B cell (primary cell): Measurements from ENCODE around the gene GFRA3. TPM values are rescaled to one million over a fixed set of nuclear protein-coding genes. Genes with fewer than 3 reads are reported as not detected.
A peak's percentile ranks its signal among the peaks of the same experiment; 100 is the strongest.

Experiments
- ATAC-seq: fragments of 200-7000 bp; cut with Tn5 transposase; one replicate; pipeline ENCODE4 v1.10.0; 2021; ENCODE audit warnings: low read depth, mild to moderate bottlenecking, moderate number of reproducible peaks, moderate library complexity
- CTCF ChIA-PET: fragments of 350-600 bp; sonication (Branson Sonifier 250); formaldehyde crosslinking; loops from one replicate; lab custom pipeline; 2021; ENCODE audit warnings: antibody characterized with exemption, inconsistent platforms; lab: Charles Lee
- POLR2A ChIA-PET: fragments of 350-600 bp; sonication (Branson Sonifier 250); formaldehyde crosslinking; loops from one replicate; lab custom pipeline; 2021; ENCODE audit warnings: antibody characterized with exemption; lab: Charles Lee
- DNase-seq: peaks from one replicate; pipeline ENCODE4 v3.0.0; 2013
- H2AFZ ChIP-seq: 2 replicates; pipeline ENCODE4 v1.6.1; 2012; ENCODE audit warnings: mild to moderate bottlenecking, low read depth, low read length; ENCODE audit not compliant: insufficient read depth, poor library complexity, severe bottlenecking
- H3K27ac ChIP-seq, 2 donors: 1 replicate in 1 of 2; 2 replicates in 1 of 2; pipeline ENCODE4 v1.5.1; 2012 to 2013; ENCODE audit warnings: low read length in 2 of 2, mild to moderate bottlenecking in 2 of 2, moderate library complexity in 1 of 2
- H3K27me3 ChIP-seq, 4 experiments: fragments of 200-600 bp in 1 of 4; sonication (generic) in 1 of 4; replicated peaks in 1 of 4; 1 replicate in 2 of 4; 2 replicates in 2 of 4; pipeline versions ENCODE4 v1.6.1 to v1.7.0; 2013 to 2016; ENCODE audit warnings: low read length in 3 of 4, mild to moderate bottlenecking in 2 of 4, mixed read lengths in 1 of 4, moderate library complexity in 1 of 4; ENCODE audit not compliant: insufficient read depth in 4 of 4, control insufficient read depth in 3 of 4; ENCODE audit errors: control extremely low read depth in 1 of 4
- H3K36me3 ChIP-seq, 2 experiments: replicated peaks in 1 of 2; 1 replicate in 1 of 2; 2 replicates in 1 of 2; pipeline versions ENCODE4 v1.6.1 to v1.7.1; 2013; ENCODE audit warnings: low read length in 1 of 2; ENCODE audit not compliant: insufficient read depth in 2 of 2, control insufficient read depth in 1 of 2; ENCODE audit errors: control extremely low read depth in 1 of 2, extremely low read depth in 1 of 2
- H3K4me1 ChIP-seq, 2 donors: fragments of 200-600 bp in 1 of 2; sonication (generic) in 1 of 2; 1 replicate in 1 of 2; 2 replicates in 1 of 2; pipeline versions ENCODE4 v1.5.1 to v1.6.1; 2013 to 2017; ENCODE audit warnings: low read length in 2 of 2; ENCODE audit not compliant: control insufficient read depth in 2 of 2, insufficient read depth in 2 of 2
- H3K4me2 ChIP-seq: replicated peaks from 2 replicates; pipeline ENCODE3; 2012; ENCODE audit warnings: mild to moderate bottlenecking, low read depth, low read length; ENCODE audit not compliant: poor library complexity, severe bottlenecking
- H3K4me3 ChIP-seq, 5 experiments: fragments of 200-600 bp in 1 of 5; sonication (generic) in 1 of 5; 1 replicate in 3 of 5; 2 replicates in 2 of 5; pipeline versions ENCODE4 v1.5.1 to v1.7.0; 2011 to 2016; ENCODE audit warnings: low read length in 4 of 5, mild to moderate bottlenecking in 4 of 5, low read depth in 2 of 5, control low read depth in 1 of 5, moderate library complexity in 1 of 5; ENCODE audit not compliant: insufficient read depth in 1 of 5; ENCODE audit errors: control extremely low read depth in 1 of 5, extremely low read depth in 1 of 5
- H3K79me2 ChIP-seq: fragments of 200-600 bp; sonication (generic); one replicate; pipeline ENCODE4 v1.6.0; 2016; ENCODE audit warnings: low read length; ENCODE audit not compliant: control insufficient read depth, insufficient read depth
- H3K9ac ChIP-seq: fragments of 200-600 bp; sonication (generic); 2 replicates; pipeline ENCODE4 v1.6.1; 2017; ENCODE audit warnings: mild to moderate bottlenecking, low read length, moderate library complexity
- H3K9me3 ChIP-seq, 3 donors: one replicate each; pipeline versions ENCODE4 v1.6.1 to v1.7.1; 2013; ENCODE audit warnings: low read length in 2 of 3; ENCODE audit not compliant: control insufficient read depth in 2 of 3, insufficient read depth in 1 of 3; ENCODE audit errors: control extremely low read depth in 1 of 3
- H4K20me1 ChIP-seq: 2 replicates; pipeline ENCODE4 v1.6.0; 2012; ENCODE audit warnings: mild to moderate bottlenecking, low read length; ENCODE audit not compliant: insufficient read depth, control insufficient read depth, poor library complexity, severe bottlenecking
- H3K27ac Mint-ChIP-seq: one replicate; pipeline ENCODE4 v1.8.0; 2021; ENCODE audit warnings: mixed read lengths
- H3K27me3 Mint-ChIP-seq: one replicate; pipeline ENCODE4 v1.8.0; 2021; ENCODE audit warnings: mixed read lengths
- H3K4me1 Mint-ChIP-seq: one replicate; pipeline ENCODE4 v1.8.0; 2021; ENCODE audit warnings: mixed read lengths
- H3K4me3 Mint-ChIP-seq: one replicate; pipeline ENCODE4 v1.8.0; 2021; ENCODE audit warnings: mixed read lengths
- H3K9me3 Mint-ChIP-seq: one replicate; pipeline ENCODE4 v1.8.0; 2022; ENCODE audit warnings: mixed read lengths; ENCODE audit not compliant: insufficient read depth
- EZH2 ChIP-seq: IDR thresholded peaks from 2 replicates; pipeline ENCODE4 v1.6.1; 2012; ENCODE audit warnings: borderline replicate concordance, low read depth, mild to moderate bottlenecking, moderate library complexity, low read length; ENCODE audit not compliant: insufficient read depth, poor library complexity, severe bottlenecking
- WGBS: methylation state at CpG from one replicate; pipeline ENCODE4 v1.1.5; 2013; ENCODE audit warnings: missing lambda C conversion rate; ENCODE audit not compliant: insufficient coverage; 5-methylcytosine and 5-hydroxymethylcytosine counted together
- intact Hi-C: fragments of 100-400 bp; cut with micrococcal nuclease; formaldehyde crosslinking; loops from one replicate; pipeline ENCODE4 v1.10.0; 2022
- polyA plus RNA-seq: library from polyadenylated mRNA; depleted of rRNA; stranded (reverse); fragments of >200 nt; gene quantifications from 2 replicates; pipeline ENCODE4 v1.2.3, GENCODE V29; 2012
- total RNA-seq, 2 donors: library from RNA; stranded (reverse); fragments of 120-200 nt in 1 of 2; gene quantifications; 1 replicate in 1 of 2; 2 replicates in 1 of 2; pipeline versions ENCODE4 v1.2.3 to v1.2.4, GENCODE V29; 2013 to 2022
- TF ChIP-seq, protein P1 (sequence below): fragments of 200-600 bp; IDR thresholded peaks from one replicate; pipeline ENCODE4 v1.8.0; 2022; ENCODE audit warnings: antibody characterized with exemption, mild to moderate bottlenecking

GFRA3 gene
- total and polyA plus RNA-seq, 2 donors (not counting 1 experiment from before 2014, with no cell fraction given), result not detected

DNA sequence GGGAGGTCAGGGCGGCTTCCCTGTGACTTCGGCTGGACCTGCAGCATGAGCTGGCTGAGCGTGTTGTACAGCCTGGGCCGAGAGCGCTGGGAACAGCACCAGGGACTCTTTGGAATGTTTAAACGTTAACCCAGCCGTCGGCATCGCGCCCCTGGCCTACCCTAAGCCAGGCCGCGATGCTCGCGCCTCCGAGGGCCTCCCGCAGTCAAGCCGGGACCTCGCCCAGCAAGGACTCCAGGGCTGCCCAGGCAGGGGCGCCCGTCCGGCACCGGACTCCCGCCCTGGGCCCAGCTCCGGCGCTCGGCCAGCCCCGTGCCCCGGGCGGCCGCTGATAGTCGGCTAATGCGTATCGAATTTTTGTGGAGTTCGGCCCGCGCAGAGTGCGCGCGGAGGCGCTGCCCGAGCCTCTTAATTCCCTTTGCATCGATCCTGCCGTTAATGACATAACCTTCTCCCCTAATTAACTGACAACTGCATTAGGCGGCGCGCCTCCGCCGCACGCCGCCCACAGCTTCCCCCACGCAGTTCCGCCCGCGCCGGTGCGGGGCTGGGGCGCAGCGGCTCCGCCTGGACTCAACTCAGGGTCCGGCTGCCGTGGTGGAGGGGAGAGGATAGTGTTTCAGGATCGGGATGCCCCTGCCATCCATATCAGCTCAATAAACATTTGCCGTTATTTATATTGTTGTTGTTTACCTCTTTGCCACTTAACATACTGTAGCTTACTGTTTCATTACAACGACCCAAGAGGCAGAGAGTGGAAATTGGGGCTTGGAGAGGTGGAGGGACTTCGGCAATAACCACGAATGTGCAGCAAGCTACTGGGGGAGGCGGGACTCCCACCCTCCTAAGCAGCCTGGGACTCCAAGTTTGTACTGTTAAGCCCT lies 32.5 kb downstream of the GFRA3 start:
- Mint-ChIP-seq H3K9me3 (no peaks in the 10 kb centered on the region), H3K27ac (no peak overlapping the region), H3K27me3 (peaks cover 47% of the 10 kb centered on the region), H3K4me1 (peaks cover 19% of the 10 kb centered on the region), H3K4me3 (peak overlapping the region; percentile 83)
- peaks cover 0 to 52% (median 41%) of the 10 kb centered on the region in 4 experiments for H3K27me3 ChIP-seq
- DNase-seq (peak; percentile 53), ATAC-seq (no peak)
- H4K20me1 ChIP-seq, result no peaks in the 10 kb centered on the region
- H3K79me2 ChIP-seq, result no peaks in the 10 kb centered on the region
- H2AFZ ChIP-seq, result peak overlapping the region; percentile 78
- WGBS, result 10% methylated on average over 49 of the region's 67 CpGs
- H3K9ac ChIP-seq, result peak overlapping the region; percentile 62
- intact Hi-C loops, result no loop called here
- POLR2A ChIA-PET, result no interaction called here
- TF ChIP-seq EZH2, result no peak
- TF ChIP-seq, protein P1, sequence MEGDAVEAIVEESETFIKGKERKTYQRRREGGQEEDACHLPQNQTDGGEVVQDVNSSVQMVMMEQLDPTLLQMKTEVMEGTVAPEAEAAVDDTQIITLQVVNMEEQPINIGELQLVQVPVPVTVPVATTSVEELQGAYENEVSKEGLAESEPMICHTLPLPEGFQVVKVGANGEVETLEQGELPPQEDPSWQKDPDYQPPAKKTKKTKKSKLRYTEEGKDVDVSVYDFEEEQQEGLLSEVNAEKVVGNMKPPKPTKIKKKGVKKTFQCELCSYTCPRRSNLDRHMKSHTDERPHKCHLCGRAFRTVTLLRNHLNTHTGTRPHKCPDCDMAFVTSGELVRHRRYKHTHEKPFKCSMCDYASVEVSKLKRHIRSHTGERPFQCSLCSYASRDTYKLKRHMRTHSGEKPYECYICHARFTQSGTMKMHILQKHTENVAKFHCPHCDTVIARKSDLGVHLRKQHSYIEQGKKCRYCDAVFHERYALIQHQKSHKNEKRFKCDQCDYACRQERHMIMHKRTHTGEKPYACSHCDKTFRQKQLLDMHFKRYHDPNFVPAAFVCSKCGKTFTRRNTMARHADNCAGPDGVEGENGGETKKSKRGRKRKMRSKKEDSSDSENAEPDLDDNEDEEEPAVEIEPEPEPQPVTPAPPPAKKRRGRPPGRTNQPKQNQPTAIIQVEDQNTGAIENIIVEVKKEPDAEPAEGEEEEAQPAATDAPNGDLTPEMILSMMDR, result no peak
- H3K4me2 ChIP-seq, result peak overlapping the region; percentile 88
- H3K4me1 ChIP-seq, result peaks cover 17 to 21% of the 10 kb centered on the region in 2 donors
- no peak overlapping the region for H3K27ac ChIP-seq
- H3K9me3 ChIP-seq, result peaks cover 0 to 4% (median 0%) of the 10 kb centered on the region in 3 donors
- H3K4me3 ChIP-seq, result peak overlapping the region in 3 of 5 experiments; percentile 36 to 56 (median 49)
- H3K36me3 ChIP-seq, result no peaks in the 10 kb centered on the region
- CTCF ChIA-PET, result interaction anchor here (1.6 kb wide), 1 partner anchor 111 kb away, joined by 6 read pairs; the partner anchor contains the start of gene KDM3B
